ENCODE results near the gene WWC2.

WWC2 gene

DNA sequence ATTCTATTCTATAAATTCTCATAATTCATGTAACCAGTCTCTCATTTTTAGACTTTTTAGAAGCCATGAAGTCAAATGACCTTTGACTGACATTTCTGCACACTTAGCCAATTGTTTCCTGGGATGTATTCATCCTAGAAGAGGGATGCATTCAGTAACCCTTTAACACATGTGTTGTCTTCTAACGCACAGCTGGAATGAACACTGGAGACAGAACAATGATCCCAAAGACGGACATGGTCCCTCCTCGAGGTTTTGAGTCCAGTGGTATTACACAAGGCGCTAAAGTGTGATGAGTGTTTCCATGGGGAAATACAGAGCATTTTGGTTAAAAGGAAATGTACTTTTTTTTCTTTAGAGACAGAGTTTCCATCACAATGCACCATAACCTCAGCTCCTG lies 263.0 kb downstream of the WWC2 start:
- DNase-seq = no peak

DNA sequence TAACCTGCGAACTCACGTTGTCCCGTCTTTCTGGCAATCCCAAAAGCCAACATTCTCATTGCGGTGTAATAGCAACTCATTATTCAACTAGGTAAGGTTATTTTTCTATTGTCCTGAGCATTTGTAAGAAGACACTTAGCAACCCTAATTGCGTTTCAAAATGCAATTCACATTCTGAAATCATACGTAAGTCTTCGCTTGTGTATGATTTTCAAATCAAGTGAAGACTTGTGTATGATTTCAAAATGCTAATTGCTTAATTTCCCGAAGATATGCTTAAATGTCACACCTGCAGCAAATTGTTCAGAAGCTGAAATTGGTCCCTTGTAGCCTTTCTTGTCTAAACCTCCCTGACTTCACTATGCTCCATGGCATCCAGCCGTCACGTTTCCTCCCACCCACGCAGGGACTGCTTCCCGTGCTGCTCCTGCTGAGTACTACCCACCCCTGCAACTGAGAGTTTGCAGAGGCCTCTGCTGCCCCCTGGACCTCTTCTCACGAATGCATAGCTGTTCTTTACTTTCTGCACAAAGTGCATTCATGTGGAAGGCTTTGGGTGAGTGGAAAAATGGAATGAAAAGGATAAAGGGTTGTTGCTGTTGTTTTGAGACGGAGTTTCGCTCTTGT lies 264.0 kb downstream of the WWC2 start:
- no peak for DNase-seq

DNA sequence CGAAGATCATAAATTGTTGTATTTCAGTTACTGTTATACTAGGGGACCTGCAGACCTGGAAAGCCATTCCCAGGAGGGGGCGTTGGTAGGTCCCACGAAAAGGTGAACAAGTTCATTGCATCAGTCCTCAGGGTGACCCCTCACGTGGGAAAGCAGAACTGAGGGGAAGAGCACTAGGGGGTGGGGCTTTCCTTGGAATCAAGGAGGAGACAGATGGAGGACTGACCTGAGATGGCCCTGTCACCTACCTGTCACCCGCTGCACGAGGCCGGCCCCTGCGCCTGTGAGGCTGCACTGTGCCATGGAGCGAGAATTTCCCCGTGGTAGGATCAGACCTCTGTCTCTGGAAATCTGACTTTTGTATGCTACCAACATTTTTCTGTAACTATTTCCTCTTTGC lies 265.0 kb downstream of the WWC2 start:
- DNase-seq = no peak

DNA sequence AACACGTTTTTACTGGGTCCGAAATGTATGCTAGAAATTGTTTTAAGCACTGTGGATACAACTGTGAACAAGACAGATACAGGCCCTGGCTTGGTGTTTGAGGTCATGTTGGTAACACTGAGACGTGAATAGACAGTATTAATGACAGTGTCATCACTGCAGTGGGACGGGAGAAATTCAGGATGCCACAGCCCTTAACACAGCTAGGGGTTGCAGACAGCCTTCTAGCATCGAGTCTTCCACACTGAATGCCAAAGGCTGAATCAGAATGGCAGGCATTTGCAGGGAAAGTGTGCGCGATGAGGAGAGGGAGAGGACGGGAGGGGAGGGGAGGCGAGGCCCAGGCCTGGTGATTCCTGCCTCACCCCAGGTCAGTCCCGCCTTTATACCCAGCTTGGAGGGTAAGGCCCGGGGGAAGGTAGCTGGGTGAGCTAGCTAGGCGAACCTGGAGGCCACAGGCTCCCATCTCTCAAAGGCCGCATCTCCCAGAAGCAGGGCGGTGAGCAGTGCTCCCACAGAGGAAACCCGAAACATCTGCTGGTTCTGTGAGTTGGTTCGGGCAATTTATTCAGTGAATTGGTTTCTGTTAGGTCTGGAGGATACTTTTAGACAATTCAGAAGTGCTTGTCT lies 267.3 kb downstream of the WWC2 start:
- no peak for DNase-seq

DNA sequence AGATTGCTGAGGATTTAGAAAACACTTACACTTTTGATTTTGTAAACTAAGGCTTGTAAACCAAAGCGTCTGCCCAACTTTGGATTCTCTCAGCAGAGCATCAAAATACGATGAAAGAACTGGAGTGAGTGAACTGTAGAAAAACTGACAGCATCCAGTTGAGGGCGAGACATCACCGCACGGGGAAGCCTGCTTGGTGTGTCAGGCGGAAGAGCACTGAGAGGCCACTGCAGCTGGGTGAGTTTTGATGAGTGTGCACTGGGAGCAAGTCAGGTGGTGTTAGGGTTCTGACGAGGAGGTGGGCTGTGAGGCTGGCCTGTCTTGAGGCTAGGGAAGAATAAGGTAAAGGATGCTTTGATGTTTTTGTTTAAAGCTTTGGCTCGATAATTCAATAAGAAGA lies 270.0 kb downstream of the WWC2 start:
- no peak for DNase-seq

Data from NCI-H1092 (cell line).